GM12878 (cell line): ENCODE data around the gene CASK. TPM values are rescaled to one million over a fixed set of nuclear protein-coding genes. Genes with fewer than 3 reads are reported as not detected.

ENCODE experiments used
- ATAC-seq: fragments of 200-7000 bp; cut with Tn5 transposase; 3 replicates; pipeline ENCODE4 v1.9.1; 2020; ENCODE audit warnings: mild to moderate bottlenecking, moderate library complexity
- BruUV-seq: library from RNA; stranded (reverse); fragments of 400-500 nt; replicated peaks from 2 replicates; lab custom pipeline; 2021; lab: Mats Ljungman, UMichigan
- CTCF ChIA-PET: fragments of 300-600 bp; sonication (Branson Sonifier 250); formaldehyde crosslinking; extraction: SDS; loops from one replicate; lab custom pipeline; 2021; ENCODE audit warnings: inconsistent platforms; lab: Yijun Ruan, JAX
- POLR2A ChIA-PET: fragments of 350-600 bp; formaldehyde crosslinking; extraction: SDS; loops from one replicate; lab custom pipeline; 2021; ENCODE audit warnings: inconsistent platforms; lab: Charles Lee
- RAD21 ChIA-PET: fragments of 300-600 bp; sonication (Branson Sonifier 250); formaldehyde crosslinking; loops from one replicate; lab custom pipeline; 2023; ENCODE audit warnings: antibody characterized with exemption; ENCODE audit not compliant: unreplicated experiment; lab: Charles Lee
- SMC1A ChIA-PET: fragments of 300-600 bp; sonication (Branson Sonifier 250); formaldehyde crosslinking; loops from one replicate; lab custom pipeline; 2023; ENCODE audit not compliant: unreplicated experiment, uncharacterized antibody; lab: Charles Lee
- DNase-seq: peaks from one replicate; pipeline ENCODE4 v3.0.0-alpha.2; 2011; ENCODE audit warnings: low read depth, low spot score
- FAIRE-seq: peaks from 3 replicates; lab custom pipeline; 2011; peaks lifted over from hg19 to GRCh38; lab: Jason Lieb, UNC
- H2AFZ ChIP-seq: 2 replicates; pipeline ENCODE4 v1.6.0; 2011; ENCODE audit warnings: low read depth, low read length, control low read depth; ENCODE audit not compliant: control insufficient read depth
- H3K27ac ChIP-seq: 2 replicates; pipeline ENCODE4 v1.5.1; 2011; ENCODE audit warnings: control low read depth; ENCODE audit not compliant: control insufficient read depth, insufficient read depth
- H3K27me3 ChIP-seq, 2 experiments: replicated peaks in 1 of 2; 2 replicates each; pipeline versions ENCODE4 v1.6.0 to v1.6.1; 2011; ENCODE audit warnings: low read length in 1 of 2; ENCODE audit not compliant: control insufficient read depth in 2 of 2, insufficient read depth in 2 of 2
- H3K36me3 ChIP-seq, 2 experiments: 2 replicates each; pipeline ENCODE4 v1.5.1; 2011; ENCODE audit warnings: low read length in 1 of 2; ENCODE audit not compliant: control insufficient read depth in 2 of 2, insufficient read depth in 2 of 2
- H3K4me1 ChIP-seq: 2 replicates; pipeline ENCODE4 v1.6.1; 2011; ENCODE audit warnings: mild to moderate bottlenecking, low read length, moderate library complexity, mixed read lengths; ENCODE audit not compliant: control insufficient read depth, insufficient read depth
- H3K4me2 ChIP-seq: 2 replicates; pipeline ENCODE4 v1.6.0; 2011; ENCODE audit warnings: control low read depth; ENCODE audit not compliant: control insufficient read depth, insufficient read depth
- H3K4me3 ChIP-seq: fragments of 200-600 bp; sonication (generic); 2 replicates; pipeline ENCODE4 v1.5.1; 2016
- H3K79me2 ChIP-seq: 2 replicates; pipeline ENCODE4 v1.6.0; 2011; ENCODE audit warnings: low read length; ENCODE audit not compliant: control insufficient read depth, insufficient read depth
- H3K9ac ChIP-seq: 2 replicates; pipeline ENCODE4 v1.8.0; 2011; ENCODE audit warnings: low read length, control low read depth, mixed read lengths; ENCODE audit not compliant: control insufficient read depth, insufficient read depth
- H3K9me3 ChIP-seq: replicated peaks from 3 replicates; pipeline ENCODE4 v1.5.1; 2011; ENCODE audit warnings: mild to moderate bottlenecking, low read length; ENCODE audit not compliant: control insufficient read depth, insufficient read depth
- H4K20me1 ChIP-seq: 2 replicates; pipeline ENCODE4 v1.6.0; 2011; ENCODE audit not compliant: control insufficient read depth, insufficient read depth
- ASH2L ChIP-seq: fragments of 300-600, 200-600 bp; sonication (generic); IDR thresholded peaks from 2 replicates; pipeline ENCODE4 v1.6.1; 2017; ENCODE audit warnings: low read depth, mild to moderate bottlenecking, borderline replicate concordance
- ATF3 ChIP-seq: IDR thresholded peaks from 2 replicates; pipeline ENCODE4 v1.6.1; 2011; ENCODE audit warnings: low read depth, mild to moderate bottlenecking, low read length, moderate library complexity, borderline replicate concordance; ENCODE audit errors: extremely low read depth
- BMI1 ChIP-seq: fragments of 450-650 bp; IDR thresholded peaks from 2 replicates; pipeline ENCODE4 v1.6.1; 2016; ENCODE audit warnings: mild to moderate bottlenecking, moderate library complexity, borderline replicate concordance
- CHD4 ChIP-seq: fragments of 200-600 bp; sonication (generic); IDR thresholded peaks from 2 replicates; pipeline ENCODE4 v1.6.1; 2016; ENCODE audit warnings: mild to moderate bottlenecking
- FOS ChIP-seq: IDR thresholded peaks from 3 replicates; pipeline ENCODE4 v1.6.1; 2011; ENCODE audit warnings: borderline replicate concordance; ENCODE audit not compliant: insufficient read length; ENCODE audit errors: extremely low read depth
- HDAC2 ChIP-seq: fragments of 200-600 bp; sonication (generic); IDR thresholded peaks from 2 replicates; pipeline ENCODE4 v1.6.1; 2017
- MAX ChIP-seq: IDR thresholded peaks from 2 replicates; pipeline ENCODE4 v1.6.1; 2012; ENCODE audit warnings: low read depth, low read length, improper control_type of control experiment
- MYB ChIP-seq: fragments of 150-350 bp; IDR thresholded peaks from 2 replicates; pipeline ENCODE4 v1.6.1; 2014; ENCODE audit warnings: mild to moderate bottlenecking, low read depth, low read length, borderline replicate concordance
- NR2C1 ChIP-seq: fragments of 450-650 bp; IDR thresholded peaks from 2 replicates; pipeline ENCODE4 v1.6.1; 2017; ENCODE audit warnings: antibody characterized with exemption, mild to moderate bottlenecking, moderate library complexity
- PAX8 ChIP-seq: fragments of 450-650 bp; IDR thresholded peaks from 2 replicates; pipeline ENCODE4 v1.6.1; 2017; ENCODE audit warnings: mild to moderate bottlenecking, moderate library complexity
- PBX3 ChIP-seq: IDR thresholded peaks from 2 replicates; pipeline ENCODE4 v1.6.1; 2011; ENCODE audit warnings: mild to moderate bottlenecking, low read depth, low read length, moderate library complexity; ENCODE audit not compliant: insufficient replicate concordance
- RCOR1 ChIP-seq: conservative IDR thresholded peaks from 2 replicates; pipeline ENCODE4 v1.6.1; 2012; ENCODE audit warnings: low read depth, low read length, improper control_type of control experiment
- SMC3 ChIP-seq: IDR thresholded peaks from 2 replicates; pipeline ENCODE4 v1.6.1; 2011; ENCODE audit warnings: low read length, improper control_type of control experiment, borderline replicate concordance
- TAF1 ChIP-seq: IDR thresholded peaks from 2 replicates; pipeline ENCODE4 v1.6.1; 2011; ENCODE audit warnings: mild to moderate bottlenecking, low read depth, low read length, borderline replicate concordance
- ZBED1 ChIP-seq: IDR thresholded peaks from 2 replicates; pipeline ENCODE4 v1.6.1; 2016; ENCODE audit warnings: borderline replicate concordance
- WGBS: methylation state at CpG from one replicate; pipeline ENCODE4 v1.1.6; 2016; ENCODE audit warnings: low lambda C conversion rate; ENCODE audit not compliant: insufficient replicate concordance, insufficient coverage; ENCODE audit errors: missing lambda C conversion rate; 5-methylcytosine and 5-hydroxymethylcytosine counted together
- in situ Hi-C: fragments of 300-500 bp; cut with MboI; formaldehyde crosslinking; loops from 9 replicates; pipeline ENCODE4 v1.14.3; 2018; ENCODE audit warnings: mixed read lengths
- intact Hi-C: fragments of 100-400 bp; cut with micrococcal nuclease; formaldehyde crosslinking; loops from one replicate; pipeline ENCODE4 v1.14.2; 2022; ENCODE audit not compliant: unreplicated experiment
- polyA plus RNA-seq, 11 experiments: library from polyadenylated mRNA; depleted of rRNA in 4 of 11; unstranded in 6 of 11; stranded (reverse) in 5 of 11; fragments of >200 nt; fragmentation: Nextera tagmentation in 4 of 11; fragmentation: Illumina TruSeq in 1 of 11; extraction: Ambion mirVana in 4 of 11; extraction: Trizol in 1 of 11; gene quantifications; 1 replicate in 1 of 11; 2 replicates in 10 of 11; pipeline versions ENCODE4 v1.2.1 to v1.2.3, GENCODE V29; 2011 to 2016; ENCODE audit warnings: inconsistent platforms in 2 of 11, missing spikeins in 2 of 11, low read depth in 1 of 11
- total RNA-seq, 4 experiments: library from RNA; depleted of rRNA in 3 of 4; stranded (reverse); fragments of >200 nt in 3 of 4; fragmentation: Illumina TruSeq in 1 of 4; extraction: Trizol in 1 of 4; gene quantifications; 2 replicates each; pipeline versions ENCODE4 v1.2.1 to v1.2.3, GENCODE V29; 2013 to 2021

Gene CASK
- total and polyA plus RNA-seq, 10 of the 15 experiments (the other 5 are each of a cell fraction or from before 2014, with no cell fraction given), result 0.60 to 45.9 (median 4.8) TPM

GRCh38 chrX:41621222-41621723 lies 302.1 kb downstream of the CASK start:
- in situ Hi-C loops (no loop called here), intact Hi-C loops (no loop called here)
- no peaks in the 10 kb centered on the region for H3K36me3 ChIP-seq
- H3K27me3 ChIP-seq, result peaks cover 0 to 2% of the 10 kb centered on the region in 2 experiments; a peak in 2 of 4 replicates
- 32% methylated on average over 5 of the region's 5 CpGs for WGBS
- TF ChIP-seq MAX (no peak), MYB (no peak), PAX8 (no peak), HDAC2 (no peak), CHD4 (no peak)
- FAIRE-seq, result no peak
- RAD21 ChIA-PET, result no interaction called here
- H3K4me1 ChIP-seq, result no peaks in the 10 kb centered on the region
- H3K4me3 ChIP-seq, result no peak overlapping the region
- H3K9ac ChIP-seq, result no peak overlapping the region
- SMC1A ChIA-PET, result no interaction called here
- H3K27ac ChIP-seq, result no peak overlapping the region
- no peak overlapping the region for H3K4me2 ChIP-seq
- CTCF ChIA-PET, result no interaction called here
- BruUV-seq, result no TSS peak
- no peaks in the 10 kb centered on the region for H4K20me1 ChIP-seq
- POLR2A ChIA-PET, result no interaction called here
- no peak for ATAC-seq
- H3K79me2 ChIP-seq, result no peaks in the 10 kb centered on the region
- no peaks in the 10 kb centered on the region for H3K9me3 ChIP-seq
- H2AFZ ChIP-seq, result no peak overlapping the region
- DNase-seq, result no peak

GRCh38 chrX:41619221-41619620 lies 304.1 kb downstream of the CASK start:
- Histone ChIP-seq H3K9ac (no peak overlapping the region), H3K9me3 (no peaks in the 10 kb centered on the region), H3K79me2 (no peaks in the 10 kb centered on the region), H3K36me3 (no peaks in the 10 kb centered on the region), H3K4me3 (no peak overlapping the region), H3K4me2 (no peak overlapping the region), H3K4me1 (no peaks in the 10 kb centered on the region), H3K27ac (no peak overlapping the region), H3K27me3 (peaks cover 0 to 2% of the 10 kb centered on the region in 2 experiments; a peak in 2 of 4 replicates), H2AFZ (no peak overlapping the region), H4K20me1 (no peaks in the 10 kb centered on the region)
- intact Hi-C loops, result no loop called here
- in situ Hi-C loops, result no loop called here
- DNase-seq (no peak), ATAC-seq (no peak), FAIRE-seq (no peak)
- BruUV-seq, result no TSS peak
- CTCF ChIA-PET, result interaction anchor here (0.6 kb wide), 1 partner anchor 466 kb away, joined by 3 read pairs; no protein-coding TSS in a partner anchor
- RAD21 ChIA-PET, result no interaction called here
- SMC1A ChIA-PET, result no interaction called here
- POLR2A ChIA-PET, result no interaction called here
- TF ChIP-seq FOS, result no peak
- TF ChIP-seq ASH2L, result no peak
- TF ChIP-seq TAF1, result no peak
- TF ChIP-seq ZBED1, result no peak
- TF ChIP-seq SMC3, result no peak
- no peak for TF ChIP-seq PBX3
- no peak for TF ChIP-seq BMI1
- no peak for TF ChIP-seq RCOR1
- TF ChIP-seq ATF3, result no peak
- TF ChIP-seq NR2C1, result no peak
- TF ChIP-seq MYB, result no peak
